Caco-2 (cell line): Measurements from ENCODE around the gene ARHGAP15. TPM values are rescaled to one million over a fixed set of nuclear protein-coding genes. Genes with fewer than 3 reads are reported as not detected.

Source experiments
- BruUV-seq: library from RNA; stranded (reverse); fragments of 400-500 nt; replicated peaks from 2 replicates; lab custom pipeline; 2021; lab: Mats Ljungman, UMichigan
- CTCF ChIA-PET: fragments of 300-600 bp; sonication (Branson Sonifier 250); formaldehyde crosslinking; loops from one replicate; lab custom pipeline; 2022; ENCODE audit warnings: antibody characterized with exemption; lab: Charles Lee
- POLR2A ChIA-PET: fragments of 300-600 bp; sonication (Branson Sonifier 250); formaldehyde crosslinking; loops from one replicate; lab custom pipeline; 2022; ENCODE audit warnings: antibody characterized with exemption; lab: Charles Lee
- DNase-seq, 2 experiments: peaks; one replicate each; pipeline versions ENCODE4 v3.0.0 to v3.0.0-alpha.2; 2020 to 2022
- H3K27me3 ChIP-seq: replicated peaks from 2 replicates; pipeline ENCODE4 v1.6.0; 2011; ENCODE audit warnings: low read length; ENCODE audit not compliant: control insufficient read depth, insufficient read depth
- H3K36me3 ChIP-seq: 2 replicates; pipeline ENCODE4 v1.5.1; 2011; ENCODE audit warnings: low read length; ENCODE audit not compliant: control insufficient read depth, insufficient read depth
- H3K4me1 ChIP-seq: fragments of 250-450 bp; sonication (Bioruptor Pico); 2 replicates; pipeline ENCODE4 v1.5.1; 2020; ENCODE audit warnings: mild to moderate bottlenecking
- H3K4me3 ChIP-seq: 2 replicates; pipeline ENCODE4 v1.5.1; 2011; ENCODE audit warnings: low read depth, mild to moderate bottlenecking, control low read depth, low read length
- H3K9me3 ChIP-seq: fragments of 250-450 bp; sonication (Bioruptor Pico); 2 replicates; pipeline ENCODE4 v1.5.1; 2020; ENCODE audit warnings: mild to moderate bottlenecking, moderate library complexity
- H3K27ac Mint-ChIP-seq: one replicate; pipeline ENCODE4 v1.8.0; 2022; ENCODE audit warnings: mixed read lengths; ENCODE audit not compliant: unreplicated experiment
- H3K27me3 Mint-ChIP-seq: one replicate; pipeline ENCODE4 v1.8.0; 2022; ENCODE audit warnings: mixed read lengths; ENCODE audit not compliant: insufficient read depth, unreplicated experiment
- H3K36me3 Mint-ChIP-seq: one replicate; pipeline ENCODE4 v1.8.0; 2022; ENCODE audit warnings: mild to moderate bottlenecking, mixed read lengths; ENCODE audit not compliant: insufficient read depth, unreplicated experiment
- H3K4me1 Mint-ChIP-seq: one replicate; pipeline ENCODE4 v1.8.0; 2022; ENCODE audit warnings: low read depth, mixed read lengths; ENCODE audit not compliant: unreplicated experiment
- H3K4me3 Mint-ChIP-seq: one replicate; pipeline ENCODE4 v1.8.0; 2022; ENCODE audit warnings: mild to moderate bottlenecking, moderate library complexity, mixed read lengths; ENCODE audit not compliant: unreplicated experiment
- H3K9me3 Mint-ChIP-seq: one replicate; pipeline ENCODE4 v1.8.0; 2022; ENCODE audit warnings: mixed read lengths; ENCODE audit not compliant: unreplicated experiment
- intact Hi-C: fragments of 100-400 bp; cut with micrococcal nuclease; formaldehyde crosslinking; loops from one replicate; pipeline ENCODE4 v1.10.0; 2022; ENCODE audit not compliant: unreplicated experiment
- total RNA-seq: library from RNA; stranded (reverse); gene quantifications from 2 replicates; pipeline ENCODE4 v1.2.3, GENCODE V29; 2022
- TF ChIP-seq, protein P1 (sequence below), 2 experiments: fragments of 200-600 bp in 1 of 2; IDR thresholded peaks; 1 replicate in 1 of 2; 2 replicates in 1 of 2; pipeline versions ENCODE4 v1.5.1 to v1.8.0; 2011 to 2022; ENCODE audit warnings: antibody characterized with exemption in 1 of 2, control low read depth in 1 of 2, inconsistent platforms in 1 of 2, low read depth in 1 of 2, low read length in 1 of 2, mild to moderate bottlenecking in 1 of 2, moderate library complexity in 1 of 2; ENCODE audit not compliant: insufficient read depth in 1 of 2, severe bottlenecking in 1 of 2, unreplicated experiment in 1 of 2

ARHGAP15 gene
- total RNA-seq, 1 experiment from 2014 or later, result not detected

- H3K9me3 Mint-ChIP-seq, result no peaks in the 10 kb centered on the region
- BruUV-seq, result no TSS peak
- DNase-seq, result no peak
- H3K4me1 ChIP-seq, result no peaks in the 10 kb centered on the region
- no peak overlapping the region for H3K27ac Mint-ChIP-seq
- ChIA-PET CTCF (no interaction called here), POLR2A (no interaction called here)
- H3K9me3 ChIP-seq, result no peaks in the 10 kb centered on the region
- TF ChIP-seq, protein P1, sequence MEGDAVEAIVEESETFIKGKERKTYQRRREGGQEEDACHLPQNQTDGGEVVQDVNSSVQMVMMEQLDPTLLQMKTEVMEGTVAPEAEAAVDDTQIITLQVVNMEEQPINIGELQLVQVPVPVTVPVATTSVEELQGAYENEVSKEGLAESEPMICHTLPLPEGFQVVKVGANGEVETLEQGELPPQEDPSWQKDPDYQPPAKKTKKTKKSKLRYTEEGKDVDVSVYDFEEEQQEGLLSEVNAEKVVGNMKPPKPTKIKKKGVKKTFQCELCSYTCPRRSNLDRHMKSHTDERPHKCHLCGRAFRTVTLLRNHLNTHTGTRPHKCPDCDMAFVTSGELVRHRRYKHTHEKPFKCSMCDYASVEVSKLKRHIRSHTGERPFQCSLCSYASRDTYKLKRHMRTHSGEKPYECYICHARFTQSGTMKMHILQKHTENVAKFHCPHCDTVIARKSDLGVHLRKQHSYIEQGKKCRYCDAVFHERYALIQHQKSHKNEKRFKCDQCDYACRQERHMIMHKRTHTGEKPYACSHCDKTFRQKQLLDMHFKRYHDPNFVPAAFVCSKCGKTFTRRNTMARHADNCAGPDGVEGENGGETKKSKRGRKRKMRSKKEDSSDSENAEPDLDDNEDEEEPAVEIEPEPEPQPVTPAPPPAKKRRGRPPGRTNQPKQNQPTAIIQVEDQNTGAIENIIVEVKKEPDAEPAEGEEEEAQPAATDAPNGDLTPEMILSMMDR (IDR thresholded peaks at IDR 0.05; ENCODE audit: insufficient read depth in 1 of 2, low read depth in 1 of 2, low read length in 1 of 2, severe bottlenecking in 1 of 2, unreplicated experiment in 1 of 2), result no peak
- H3K4me3 ChIP-seq, result no peak overlapping the region
- H3K27me3 Mint-ChIP-seq, result no peaks in the 10 kb centered on the region
- H3K4me1 Mint-ChIP-seq, result no peaks in the 10 kb centered on the region
- no peaks in the 10 kb centered on the region for H3K36me3 ChIP-seq
- H3K36me3 Mint-ChIP-seq, result no peaks in the 10 kb centered on the region
- H3K27me3 ChIP-seq, result no peaks in the 10 kb centered on the region; the same call in 1 of the 2 replicates
- H3K4me3 Mint-ChIP-seq, result no peak overlapping the region
- intact Hi-C loops, result no loop called here
These were observed 589.5 kb downstream of the ARHGAP15 start for GRCh38 chr2:143718745-143719144.

DNA sequence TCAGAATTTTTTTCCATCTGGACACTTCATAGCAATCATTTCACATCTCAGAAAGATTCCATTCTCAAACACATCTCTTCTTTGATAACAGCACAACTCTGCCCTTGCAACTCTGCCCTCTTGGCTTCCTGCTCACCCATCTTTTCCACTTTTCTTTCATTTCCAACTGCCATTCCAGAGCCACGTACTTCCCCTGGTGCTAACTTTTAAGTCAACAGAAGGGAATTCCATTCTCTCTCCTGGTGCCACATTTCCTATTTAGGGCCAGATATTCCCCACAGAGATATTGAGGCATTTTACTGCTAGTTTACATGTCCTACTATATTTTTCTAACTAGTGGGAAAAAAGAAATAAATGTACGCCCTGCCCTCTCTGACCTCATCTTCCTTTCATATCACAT is 590.2 kb downstream of the ARHGAP15 start:
- Histone ChIP-seq H3K4me1 (0 out of 2 replicates have a peak, but pooled peaks cover 2% of the 10 kb centered on the region), H3K4me3 (no peak overlapping the region), H3K36me3 (no peaks in the 10 kb centered on the region), H3K27me3 (no peaks in the 10 kb centered on the region; the same call in 1 of the 2 replicates), H3K9me3 (no peaks in the 10 kb centered on the region)
- H3K4me3 Mint-ChIP-seq, result no peak overlapping the region
- H3K9me3 Mint-ChIP-seq, result no peaks in the 10 kb centered on the region
- no TSS peak for BruUV-seq
- TF ChIP-seq, protein P1 (IDR thresholded peaks at IDR 0.05; ENCODE audit: insufficient read depth in 1 of 2, low read depth in 1 of 2, low read length in 1 of 2, severe bottlenecking in 1 of 2, unreplicated experiment in 1 of 2), result no peak
- intact Hi-C loops, result no loop called here
- DNase-seq, result no peak
- no peaks in the 10 kb centered on the region for H3K27me3 Mint-ChIP-seq
- ChIA-PET CTCF (no interaction called here), POLR2A (no interaction called here)
- no peak overlapping the region for H3K27ac Mint-ChIP-seq
- H3K36me3 Mint-ChIP-seq, result no peaks in the 10 kb centered on the region
- no peaks in the 10 kb centered on the region for H3K4me1 Mint-ChIP-seq

GRCh38 chr2:143720095-143720664 is 591.0 kb downstream of the ARHGAP15 start:
- no peak for DNase-seq
- H3K36me3 Mint-ChIP-seq, result no peaks in the 10 kb centered on the region
- Histone ChIP-seq H3K27me3 (no peaks in the 10 kb centered on the region; the same call in 1 of the 2 replicates), H3K4me3 (no peak overlapping the region), H3K9me3 (no peaks in the 10 kb centered on the region), H3K36me3 (no peaks in the 10 kb centered on the region), H3K4me1 (peaks cover 8% of the 10 kb centered on the region; the same call in 1 of the 2 replicates)
- no peaks in the 10 kb centered on the region for H3K9me3 Mint-ChIP-seq
- no peaks in the 10 kb centered on the region for H3K4me1 Mint-ChIP-seq
- BruUV-seq, result no TSS peak
- intact Hi-C loops, result no loop called here
- no peak overlapping the region for H3K27ac Mint-ChIP-seq
- POLR2A ChIA-PET, result no interaction called here
- TF ChIP-seq, protein P1 (IDR thresholded peaks at IDR 0.05; ENCODE audit: insufficient read depth in 1 of 2, low read depth in 1 of 2, low read length in 1 of 2, severe bottlenecking in 1 of 2, unreplicated experiment in 1 of 2), result no peak
- no peaks in the 10 kb centered on the region for H3K27me3 Mint-ChIP-seq
- no peak overlapping the region for H3K4me3 Mint-ChIP-seq
- CTCF ChIA-PET, result no interaction called here
